Thoracic aorta (tissue), 2 donors: ENCODE results near the gene PLEKHN1. TPM values are rescaled to one million over a fixed set of nuclear protein-coding genes. Genes with fewer than 3 reads are reported as not detected.

Source experiments
- ATAC-seq: fragments of 150-250 bp; one replicate; pipeline ENCODE4 v1.8.0; 2017; ENCODE audit warnings: low read depth; ENCODE audit not compliant: insufficient number of reproducible peaks, low FRiP score
- DNase-seq: peaks from one replicate; pipeline ENCODE4 v3.0.0-alpha.2; 2020; ENCODE audit warnings: low spot score
- H3K27ac ChIP-seq, 2 donors: fragments of 200-600 bp; sonication (generic); 1 replicate in 1 of 2; 2 replicates in 1 of 2; pipeline ENCODE4 v1.5.1; 2016; ENCODE audit warnings: mild to moderate bottlenecking in 2 of 2, moderate library complexity in 2 of 2
- H3K27me3 ChIP-seq: fragments of 200-600 bp; sonication (generic); replicated peaks from 2 replicates; pipeline ENCODE4 v1.6.0; 2016; ENCODE audit warnings: mild to moderate bottlenecking; ENCODE audit not compliant: insufficient read depth
- H3K36me3 ChIP-seq: fragments of 200-600 bp; sonication (generic); one replicate; pipeline ENCODE4 v1.5.1; 2016
- H3K4me1 ChIP-seq, 2 donors: fragments of 200-600 bp; sonication (generic); 1 replicate in 1 of 2; 2 replicates in 1 of 2; pipeline versions ENCODE4 v1.5.1 to v1.6.0; 2016; ENCODE audit warnings: low read depth in 2 of 2, mild to moderate bottlenecking in 1 of 2; ENCODE audit not compliant: control insufficient read depth in 1 of 2
- H3K4me3 ChIP-seq: fragments of 200-600 bp; sonication (generic); 2 replicates; pipeline ENCODE4 v1.5.1; 2016; ENCODE audit warnings: mild to moderate bottlenecking
- H3K9me3 ChIP-seq: fragments of 200-600 bp; sonication (generic); 2 replicates; pipeline ENCODE4 v1.5.1; 2016
- CTCF ChIP-seq: fragments of 200-600 bp; sonication (generic); IDR thresholded peaks from one replicate; pipeline ENCODE4 v1.5.1; 2019; ENCODE audit warnings: antibody characterized with exemption
- total RNA-seq, 2 donors: library from RNA; depleted of rRNA; stranded (reverse); fragments of >200 nt; gene quantifications; one replicate each; pipeline versions ENCODE4 v1.1.0 to v1.2.3, GENCODE V29; 2016

Gene PLEKHN1
- total RNA-seq, 2 donors from 2014 or later: 0.27 TPM; not detected in 1

- H3K36me3 ChIP-seq: peaks cover 61% of the 10 kb centered on the region
- no peak overlapping the region for H3K4me3 ChIP-seq
- H3K27me3 ChIP-seq: no peaks in the 10 kb centered on the region
- no peaks in the 10 kb centered on the region for H3K9me3 ChIP-seq
- DNase-seq (no peak), ATAC-seq (no peak)
- no peak overlapping the region for H3K27ac ChIP-seq
- no peak for TF ChIP-seq CTCF
- H3K4me1 ChIP-seq: peaks cover 13 to 25% of the 10 kb centered on the region in 2 donors
Observed at GRCh38 chr1:954927-955326, 11.4 kb upstream of the PLEKHN1 start.

- Histone ChIP-seq H3K4me1 (peaks cover 15 to 28% of the 10 kb centered on the region in 2 donors), H3K36me3 (peaks cover 57% of the 10 kb centered on the region), H3K4me3 (no peak overlapping the region), H3K9me3 (no peaks in the 10 kb centered on the region), H3K27me3 (no peaks in the 10 kb centered on the region), H3K27ac (no peak overlapping the region)
- DNase-seq: no peak
- ATAC-seq: no peak
- no peak for TF ChIP-seq CTCF
Observed at GRCh38 chr1:955474-955873, 10.8 kb upstream of the PLEKHN1 start.

- Histone ChIP-seq H3K4me1 (peaks cover 15 to 34% of the 10 kb centered on the region in 2 donors), H3K9me3 (no peaks in the 10 kb centered on the region), H3K36me3 (peaks cover 53% of the 10 kb centered on the region), H3K4me3 (no peak overlapping the region), H3K27ac (no peak overlapping the region), H3K27me3 (no peaks in the 10 kb centered on the region)
- DNase-seq (no peak), ATAC-seq (no peak)
- no peak for TF ChIP-seq CTCF
Observed at GRCh38 chr1:956636-957035, 9.6 kb upstream of the PLEKHN1 start.

- H3K4me3 ChIP-seq: peak within 1 kb of the TSS; percentile 87
- DNase-seq: peak; percentile 68
- H3K27me3 ChIP-seq: no peaks in the 10 kb centered on the region
- H3K36me3 ChIP-seq: peaks cover 29% of the 10 kb centered on the region
- H3K27ac ChIP-seq: no peak within 1 kb of the TSS
- no peak for TF ChIP-seq CTCF
- ATAC-seq: no peak
- no peaks in the 10 kb centered on the region for H3K9me3 ChIP-seq
- peaks cover 15 to 35% of the 10 kb centered on the region in 2 donors for H3K4me1 ChIP-seq
Observed at GRCh38 chr1:958823-959730, 7.2 kb upstream of the PLEKHN1 start, which contains the start of gene NOC2L. NOC2L (minus strand) TSS chr1:959256; CDS start chr1:959240, 16 bp downstream.

GRCh38 chr1:959731-960362 is 6.4 kb upstream of the PLEKHN1 start:
- ATAC-seq (no peak), DNase-seq (no peak)
- no peaks in the 10 kb centered on the region for H3K27me3 ChIP-seq
- peaks cover 21% of the 10 kb centered on the region for H3K36me3 ChIP-seq
- H3K27ac ChIP-seq: no peak overlapping the region
- peaks cover 15 to 35% of the 10 kb centered on the region in 2 donors for H3K4me1 ChIP-seq
- peak overlapping the region; percentile 87 for H3K4me3 ChIP-seq
- H3K9me3 ChIP-seq: no peaks in the 10 kb centered on the region
- no peak for TF ChIP-seq CTCF
